Central memory CD8-positive, alpha-beta T cell (primary cell): ENCODE data around the gene WDR76.
A peak's percentile ranks its signal among the peaks of the same experiment; 100 is the strongest.

Source experiments
- ATAC-seq: fragments of 150-1000 bp; cut with Tn5 transposase; replicated peaks from 2 replicates; pipeline ENCODE4 v1.10.0; 2022; ENCODE audit warnings: mild to moderate bottlenecking, moderate FRiP score, moderate number of reproducible peaks; ENCODE audit not compliant: poor library complexity, severe bottlenecking; ENCODE audit errors: extremely low read depth
- DNase-seq, 2 donors: peaks; one replicate each; pipeline ENCODE4 v3.0.0; 2021; ENCODE audit warnings: low spot score in 2 of 2
- H3K27ac Mint-ChIP-seq: one replicate; pipeline ENCODE4 v1.8.0; 2022; ENCODE audit warnings: low read depth, mild to moderate bottlenecking, moderate library complexity, mixed read lengths
- H3K27me3 Mint-ChIP-seq: one replicate; pipeline ENCODE4 v1.8.0; 2022; ENCODE audit warnings: mixed read lengths
- H3K36me3 Mint-ChIP-seq: one replicate; pipeline ENCODE4 v1.8.0; 2022; ENCODE audit warnings: mild to moderate bottlenecking, moderate library complexity, mixed read lengths; ENCODE audit not compliant: insufficient read depth
- H3K4me1 Mint-ChIP-seq: one replicate; pipeline ENCODE4 v1.8.0; 2022; ENCODE audit warnings: mixed read lengths
- H3K4me3 Mint-ChIP-seq: one replicate; pipeline ENCODE4 v1.8.0; 2022; ENCODE audit warnings: mild to moderate bottlenecking, moderate library complexity, mixed read lengths
- H3K9me3 Mint-ChIP-seq: one replicate; pipeline ENCODE4 v1.8.0; 2022; ENCODE audit warnings: mixed read lengths

WDR76 gene

GRCh38 chr15:43826508-43827341, at the start of gene WDR76:
Gene WDR76, plus strand, starts transcription at chr15:43827002. Its CDS starts 31 bp downstream, at chr15:43827033.
- Mint-ChIP-seq H3K27ac (peak within 1 kb of the TSS; percentile 79), H3K27me3 (no peaks in the 10 kb centered on the region), H3K36me3 (peaks cover 13% of the 10 kb centered on the region), H3K4me3 (peak within 1 kb of the TSS; percentile 86), H3K9me3 (no peaks in the 10 kb centered on the region), H3K4me1 (peaks cover 48% of the 10 kb centered on the region)
- ATAC-seq (peak; percentile 47), DNase-seq (peak; percentile 36 to 40)

- ATAC-seq: peak; percentile 72
- Mint-ChIP-seq H3K4me3 (peak overlapping the region; percentile 92), H3K9me3 (no peaks in the 10 kb centered on the region), H3K27ac (peak overlapping the region; percentile 76), H3K36me3 (peaks cover 29% of the 10 kb centered on the region), H3K27me3 (no peaks in the 10 kb centered on the region), H3K4me1 (peaks cover 22% of the 10 kb centered on the region)
- DNase-seq: peak; percentile 69 to 80
Measured at GRCh38 chr15:43777267-43777914, 49.4 kb upstream of the WDR76 start.

DNA sequence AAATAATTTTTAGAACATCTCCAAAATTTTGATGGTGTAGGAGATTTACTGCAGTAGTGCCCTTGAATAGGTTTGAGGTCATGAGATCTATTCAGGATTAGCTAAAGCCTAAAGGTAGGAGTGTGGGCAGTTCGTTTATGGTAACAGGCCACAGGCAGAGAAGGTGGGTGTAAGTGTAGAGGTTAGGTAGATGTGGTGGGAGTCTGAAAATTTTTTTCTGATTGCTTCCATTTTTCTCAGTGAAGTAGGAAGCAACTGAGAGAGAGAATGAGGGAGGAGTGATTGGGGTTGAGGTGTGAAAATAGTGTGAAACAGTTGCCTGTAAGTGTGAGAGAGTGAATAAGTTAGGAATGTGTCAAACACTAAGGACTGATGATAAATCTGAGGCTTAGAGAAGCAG, 47.8 kb upstream of the WDR76 start:
- ATAC-seq: no peak
- Mint-ChIP-seq H3K9me3 (no peaks in the 10 kb centered on the region), H3K27me3 (no peaks in the 10 kb centered on the region), H3K4me3 (no peak overlapping the region), H3K27ac (no peak overlapping the region), H3K36me3 (peaks cover 16% of the 10 kb centered on the region), H3K4me1 (peaks cover 22% of the 10 kb centered on the region)
- DNase-seq: no peak

DNA sequence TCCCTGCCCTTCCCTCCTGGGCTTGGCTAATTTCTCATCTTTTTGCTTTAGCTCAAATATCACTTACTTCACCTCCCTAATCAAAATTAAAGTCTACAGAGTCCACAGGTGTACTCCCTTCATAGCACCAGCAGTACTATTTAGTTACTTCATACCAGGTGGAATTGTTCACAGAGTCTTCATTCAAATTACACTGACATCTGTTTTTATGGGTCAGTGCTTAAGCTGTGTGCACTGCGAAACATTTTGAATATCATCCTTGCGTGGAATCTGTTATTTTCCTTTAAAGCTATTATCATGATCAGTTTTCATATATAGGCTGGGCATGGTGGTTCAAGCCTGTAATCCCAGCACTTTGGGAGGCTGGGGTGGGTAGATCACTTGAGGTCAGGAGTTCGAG, 37.4 kb upstream of the WDR76 start:
- Mint-ChIP-seq H3K4me1 (peaks cover 33% of the 10 kb centered on the region), H3K9me3 (no peaks in the 10 kb centered on the region), H3K27ac (no peak overlapping the region), H3K27me3 (no peaks in the 10 kb centered on the region), H3K4me3 (peak overlapping the region; percentile 17), H3K36me3 (peaks cover 17% of the 10 kb centered on the region)
- DNase-seq (no peak), ATAC-seq (no peak)

DNA sequence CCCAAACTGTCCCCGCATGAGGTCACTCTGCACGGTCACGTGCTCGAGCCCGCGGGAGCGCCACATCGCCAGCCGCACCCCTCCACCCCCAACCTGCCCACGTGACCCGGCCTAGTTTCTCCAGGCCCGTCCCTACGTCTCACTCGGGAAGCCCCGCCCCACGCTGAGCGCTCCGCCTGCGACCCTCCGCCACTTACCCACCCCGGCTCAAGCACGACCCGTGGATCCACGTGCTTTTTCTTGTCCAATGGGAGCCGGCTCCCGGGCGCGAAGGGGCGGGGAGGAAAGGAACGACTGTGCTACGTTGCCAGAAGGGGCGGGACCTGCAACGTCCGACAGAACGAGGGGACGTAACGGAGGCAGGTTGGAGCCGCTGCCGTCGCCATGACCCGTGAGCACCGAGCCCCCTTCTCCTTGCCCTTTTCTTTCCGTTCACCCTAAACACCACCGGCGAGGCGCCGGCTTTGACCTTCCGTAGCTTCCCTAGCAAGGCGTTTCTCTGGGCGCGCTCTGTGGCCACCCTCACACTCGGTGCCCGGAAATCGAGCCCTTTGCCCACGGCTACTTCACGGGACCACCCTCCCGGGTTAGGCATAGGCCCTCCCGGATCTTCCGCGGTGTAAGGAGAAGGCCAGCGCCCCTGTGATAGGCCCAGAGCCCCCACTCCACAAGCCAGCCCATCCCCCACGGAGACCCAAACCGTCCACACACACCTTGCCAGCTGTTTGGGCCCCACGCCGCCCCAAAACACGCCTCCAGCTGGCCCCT, 34.6 kb upstream of the WDR76 start, which contains the start of gene SERF2:
TSS of gene SERF2 (plus strand) at position 328 of the 768 bp plus-strand sequence. CDS start at position 385, 57 bp downstream.
- ATAC-seq: peak; percentile 94
- Mint-ChIP-seq H3K4me3 (peak within 1 kb of the TSS; percentile 95), H3K27ac (peak within 1 kb of the TSS; percentile 99), H3K36me3 (peaks cover 22% of the 10 kb centered on the region), H3K27me3 (no peaks in the 10 kb centered on the region), H3K4me1 (peaks cover 60% of the 10 kb centered on the region), H3K9me3 (no peaks in the 10 kb centered on the region)
- DNase-seq: peak; percentile 96 to 97

DNA sequence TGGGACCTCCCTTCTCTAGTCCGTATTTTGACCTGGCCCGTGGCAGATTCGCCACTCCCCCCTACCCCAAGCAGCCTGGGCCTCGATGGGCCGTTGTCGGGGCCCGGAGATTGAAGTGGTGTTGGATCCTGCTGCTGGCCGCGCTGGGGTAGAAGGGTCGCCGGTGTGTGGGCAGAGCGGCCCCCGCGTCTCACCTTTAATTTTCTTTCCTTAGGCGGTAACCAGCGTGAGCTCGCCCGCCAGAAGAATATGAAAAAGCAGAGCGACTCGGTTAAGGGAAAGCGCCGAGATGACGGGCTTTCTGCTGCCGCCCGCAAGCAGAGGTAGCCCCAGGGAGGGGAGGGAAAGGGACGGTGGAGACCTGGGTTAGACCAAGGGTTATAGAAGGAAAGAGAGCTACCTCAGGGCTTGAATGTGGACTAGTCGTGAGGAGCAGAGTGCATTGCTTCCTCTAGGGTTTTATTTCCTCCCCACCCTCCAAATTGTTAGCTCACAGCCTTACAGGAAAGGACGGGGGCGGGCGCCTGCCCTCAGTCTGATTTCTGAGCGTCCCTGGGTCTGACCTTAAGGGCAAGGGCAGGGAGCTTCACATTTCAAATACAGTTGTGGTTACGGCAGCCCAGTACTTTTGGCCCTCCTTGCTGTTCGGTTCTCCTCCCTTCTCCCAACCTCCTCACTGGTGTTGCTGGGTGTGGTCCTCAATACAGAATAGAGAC, 33.9 kb upstream of the WDR76 start:
- peak overlapping the region; percentile 99 for H3K27ac Mint-ChIP-seq
- peaks cover 60% of the 10 kb centered on the region for H3K4me1 Mint-ChIP-seq
- no peak for ATAC-seq
- peak overlapping the region; percentile 95 for H3K4me3 Mint-ChIP-seq
- peaks cover 22% of the 10 kb centered on the region for H3K36me3 Mint-ChIP-seq
- no peaks in the 10 kb centered on the region for H3K9me3 Mint-ChIP-seq
- no peaks in the 10 kb centered on the region for H3K27me3 Mint-ChIP-seq
- DNase-seq: no peak

GRCh38 chr15:43793647-43794046, 33.2 kb upstream of the WDR76 start:
- peaks cover 60% of the 10 kb centered on the region for H3K4me1 Mint-ChIP-seq
- ATAC-seq: no peak
- H3K9me3 Mint-ChIP-seq: no peaks in the 10 kb centered on the region
- no peak for DNase-seq
- H3K4me3 Mint-ChIP-seq: peak overlapping the region; percentile 95
- H3K27me3 Mint-ChIP-seq: no peaks in the 10 kb centered on the region
- peaks cover 25% of the 10 kb centered on the region for H3K36me3 Mint-ChIP-seq
- H3K27ac Mint-ChIP-seq: peak overlapping the region; percentile 99

DNA sequence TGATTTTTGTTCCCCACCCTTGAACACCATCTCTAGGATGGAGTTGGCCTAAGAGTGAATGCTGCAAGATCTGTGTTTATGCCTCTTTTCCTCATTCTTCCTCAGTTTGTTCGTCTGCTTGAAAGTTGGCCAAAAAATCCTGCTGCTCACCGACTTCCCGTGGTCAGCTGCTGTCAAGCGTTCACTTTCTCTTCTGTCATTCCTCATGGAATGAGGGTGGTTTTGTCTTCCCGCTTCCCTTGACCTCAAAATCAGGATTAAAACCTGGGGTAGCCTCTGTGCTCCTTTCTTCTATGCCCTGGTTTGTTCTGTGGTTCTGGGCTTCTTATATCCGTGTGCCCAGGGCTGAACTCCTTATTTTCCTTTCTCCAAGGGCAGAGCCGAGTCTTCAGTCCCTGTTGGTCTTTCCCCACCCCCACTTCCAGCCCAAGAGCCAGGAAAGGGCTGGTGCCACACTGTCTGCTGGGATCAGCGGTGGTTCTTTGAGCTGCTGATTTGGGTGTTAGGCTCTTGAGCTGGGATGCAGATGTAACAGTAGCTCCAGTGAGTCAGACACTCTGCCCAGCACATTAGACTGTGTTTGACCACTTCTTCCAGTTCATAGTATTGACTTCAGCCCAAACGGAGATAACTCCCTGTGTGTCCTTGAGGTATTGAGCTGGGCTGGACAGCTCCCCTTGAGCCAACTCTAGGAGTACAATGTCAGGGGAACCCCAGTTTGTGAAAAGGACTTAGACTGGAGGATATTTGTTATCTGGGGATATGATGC, 32.3 kb upstream of the WDR76 start:
- DNase-seq: no peak
- Mint-ChIP-seq H3K36me3 (peaks cover 25% of the 10 kb centered on the region), H3K27me3 (no peaks in the 10 kb centered on the region), H3K4me3 (peak overlapping the region; percentile 95), H3K27ac (peak overlapping the region; percentile 67), H3K9me3 (no peaks in the 10 kb centered on the region), H3K4me1 (peaks cover 61% of the 10 kb centered on the region)
- ATAC-seq: no peak

- Mint-ChIP-seq H3K4me3 (no peak overlapping the region), H3K9me3 (no peaks in the 10 kb centered on the region), H3K4me1 (peaks cover 65% of the 10 kb centered on the region), H3K36me3 (peaks cover 28% of the 10 kb centered on the region), H3K27ac (no peak overlapping the region), H3K27me3 (no peaks in the 10 kb centered on the region)
- DNase-seq (no peak), ATAC-seq (no peak)
Measured at GRCh38 chr15:43795197-43795596, 31.6 kb upstream of the WDR76 start.

GRCh38 chr15:43795997-43796396, 30.8 kb upstream of the WDR76 start:
- H3K4me1 Mint-ChIP-seq: peaks cover 71% of the 10 kb centered on the region
- H3K9me3 Mint-ChIP-seq: no peaks in the 10 kb centered on the region
- peaks cover 35% of the 10 kb centered on the region for H3K36me3 Mint-ChIP-seq
- no peak for DNase-seq
- H3K27me3 Mint-ChIP-seq: no peaks in the 10 kb centered on the region
- H3K4me3 Mint-ChIP-seq: no peak overlapping the region
- H3K27ac Mint-ChIP-seq: no peak overlapping the region
- no peak for ATAC-seq

GRCh38 chr15:43796566-43796965, 30.2 kb upstream of the WDR76 start:
- no peak for ATAC-seq

More at GRCh38 chr15:43796566-43796965, 30.2 kb upstream of the WDR76 start:
- Mint-ChIP-seq H3K27ac (no peak overlapping the region), H3K4me3 (no peak overlapping the region), H3K36me3 (peaks cover 38% of the 10 kb centered on the region), H3K9me3 (no peaks in the 10 kb centered on the region), H3K4me1 (peaks cover 74% of the 10 kb centered on the region), H3K27me3 (no peaks in the 10 kb centered on the region)
- DNase-seq: no peak
